KBM-7 (cell line): ENCODE measurements around the gene TDP1.

Source experiments
- DNase-seq: peaks from one replicate; pipeline ENCODE4 v3.0.0-alpha.2; 2015
- in situ Hi-C: fragments of 300-500 bp; cut with MboI; formaldehyde crosslinking; loops from 2 replicates; pipeline ENCODE4 v1.14.3; 2020; ENCODE audit warnings: low sequenced_read_pairs, low pct_unique_long_range_greater_than_20kb, mixed read lengths

Gene TDP1

DNA sequence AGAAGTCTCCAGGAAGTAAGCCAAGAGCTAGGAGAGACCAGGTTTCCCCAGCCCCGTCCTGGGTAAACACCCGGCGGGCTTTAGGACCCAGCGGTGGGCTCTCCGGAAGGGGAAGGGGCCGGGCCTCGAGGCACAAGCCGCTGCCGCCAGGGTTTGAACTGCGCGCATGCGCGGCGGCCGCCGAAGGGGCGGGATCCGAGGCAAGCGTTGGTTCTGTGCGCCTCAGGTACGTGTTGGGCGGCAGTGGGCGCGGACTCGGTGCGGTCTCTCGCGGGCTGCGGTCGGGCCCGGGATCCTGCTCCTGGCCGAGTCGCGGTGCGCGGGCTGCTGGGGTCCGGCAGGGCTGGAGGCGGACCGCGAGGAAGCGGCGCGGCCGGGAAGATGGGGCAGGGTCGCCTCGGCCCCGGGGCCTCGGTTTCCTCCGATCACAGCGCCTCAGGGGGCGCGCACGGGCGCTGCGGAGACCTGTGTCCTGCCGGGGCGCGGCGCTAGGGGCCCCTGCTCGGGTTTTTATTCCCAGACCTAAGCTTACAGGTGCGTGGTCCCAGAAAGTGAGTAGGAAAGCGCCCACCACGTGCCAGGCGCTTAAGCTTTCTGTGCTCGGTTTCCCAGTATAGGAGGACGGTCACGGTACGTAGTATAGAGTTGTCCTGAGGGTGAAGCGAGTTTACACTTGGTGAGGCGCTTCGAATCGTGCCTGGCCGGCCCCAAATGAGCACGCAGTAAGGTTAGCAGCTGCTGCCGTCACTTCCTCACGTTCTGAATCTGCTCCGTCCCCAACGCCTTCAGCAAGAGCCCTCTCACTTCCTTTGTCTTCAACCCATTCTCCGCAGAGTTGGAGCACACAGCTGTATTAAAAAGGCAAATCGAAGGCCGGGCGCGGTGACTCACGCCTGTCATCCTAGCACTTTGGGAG lies at the start of gene TDP1:
TDP1 (plus strand) TSS at position 183 of the 916 bp plus-strand sequence. CDS start 7,188 bp downstream, outside the sequence.
- in situ Hi-C loops, result no loop called here
- peak; percentile 95 for DNase-seq

DNA sequence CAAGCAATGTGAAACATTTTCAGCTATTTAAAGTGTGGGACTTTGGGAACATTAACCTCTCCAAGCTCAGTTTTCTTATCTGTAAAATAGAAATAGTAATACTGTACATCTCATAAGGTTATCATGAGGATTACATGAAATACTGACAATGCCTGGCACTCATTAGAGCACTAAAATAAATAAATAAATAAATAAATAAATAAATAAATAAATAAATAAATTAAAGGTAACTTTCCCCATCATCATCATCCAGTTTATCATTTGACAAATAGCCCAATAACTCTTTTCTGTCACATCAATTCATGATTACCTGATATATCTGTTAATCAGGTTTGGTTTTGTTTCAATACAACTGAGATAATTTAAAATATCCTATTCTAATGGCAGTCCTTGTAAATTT lies 49.7 kb upstream of the TDP1 start:
- in situ Hi-C loops, result loop anchor here (25.0 kb wide), 1 partner anchor 869 kb away; no protein-coding TSS in a partner anchor
- DNase-seq, result no peak

DNA sequence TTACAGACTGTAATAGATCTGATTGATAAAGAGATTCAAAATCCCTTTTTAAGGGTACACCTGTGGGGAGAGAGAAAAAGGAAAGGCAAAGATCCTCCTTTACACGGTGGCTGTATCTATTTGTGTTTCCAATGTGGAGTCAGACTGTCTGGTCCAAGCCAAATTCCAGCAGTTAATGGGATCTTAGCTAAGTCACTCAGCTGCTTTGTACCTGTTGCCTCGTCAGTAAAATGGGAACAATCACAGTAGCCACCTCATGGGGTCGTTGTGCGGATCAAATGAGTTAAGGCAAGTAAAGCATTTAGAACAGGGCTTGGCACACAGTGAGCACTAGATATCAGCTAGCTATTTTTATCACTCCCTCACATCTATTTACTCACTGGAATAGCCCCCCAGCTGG lies 48.1 kb upstream of the TDP1 start:
- DNase-seq, result no peak
- in situ Hi-C loops, result loop anchor here (25.0 kb wide), 1 partner anchor 870 kb away; no protein-coding TSS in a partner anchor

DNA sequence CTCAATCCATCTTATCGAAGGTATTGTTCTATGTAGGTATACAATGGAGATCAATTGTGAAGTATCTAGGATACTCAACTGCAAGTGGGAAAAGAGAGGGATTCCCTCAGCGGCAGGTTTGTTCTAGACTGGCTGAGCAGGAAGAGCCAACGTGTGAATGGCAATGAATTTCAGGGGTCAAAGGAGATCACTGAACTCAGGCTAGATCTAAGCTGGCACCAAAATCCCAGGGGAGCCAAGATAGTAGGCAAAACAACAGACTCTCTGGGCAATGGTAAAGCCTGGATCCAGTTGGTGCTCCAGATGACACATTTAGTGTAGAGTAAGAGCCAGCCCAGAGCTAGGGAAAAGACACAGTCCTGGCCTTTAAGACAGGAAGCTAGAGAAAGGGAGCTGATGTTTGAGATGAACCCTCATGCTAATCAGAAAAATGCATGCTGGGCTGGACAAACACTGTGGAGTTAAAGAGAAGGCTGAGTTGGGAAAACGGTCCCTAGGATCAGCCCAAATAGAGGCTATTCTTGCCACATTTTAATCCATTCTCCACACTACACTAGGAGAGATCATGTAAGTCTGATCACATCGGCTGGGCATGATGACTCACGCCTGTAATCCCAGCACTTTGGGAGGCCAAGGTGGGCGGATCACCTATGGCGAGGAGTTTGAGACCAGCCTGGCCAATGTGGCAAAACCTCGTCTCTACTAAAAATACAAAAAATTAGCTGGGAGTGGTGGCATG lies 46.8 kb upstream of the TDP1 start:
- in situ Hi-C loops, result loop anchor here (25.0 kb wide), 1 partner anchor 872 kb away; no protein-coding TSS in a partner anchor
- no peak for DNase-seq

DNA sequence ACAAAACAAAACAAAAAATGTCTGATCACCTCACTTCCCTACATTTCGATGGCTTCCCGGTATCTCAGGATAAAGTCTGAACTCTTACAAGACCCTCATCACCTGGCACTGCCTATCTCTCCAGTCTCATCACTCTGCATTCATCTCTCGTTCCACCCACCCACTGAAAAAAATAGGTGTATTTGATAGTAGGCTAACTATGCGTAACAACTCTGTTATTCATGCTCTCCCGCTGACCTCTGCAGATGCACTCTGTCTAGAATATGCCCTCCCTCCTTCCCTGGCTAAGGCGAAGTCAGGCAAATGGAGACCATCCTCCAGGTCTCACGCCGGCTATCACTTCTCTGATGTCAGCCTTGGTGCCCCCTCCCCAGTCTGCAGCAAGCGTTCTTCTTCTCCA lies 46.1 kb upstream of the TDP1 start:
- in situ Hi-C loops, result loop anchor here (25.0 kb wide), 1 partner anchor 872 kb away; no protein-coding TSS in a partner anchor

DNA sequence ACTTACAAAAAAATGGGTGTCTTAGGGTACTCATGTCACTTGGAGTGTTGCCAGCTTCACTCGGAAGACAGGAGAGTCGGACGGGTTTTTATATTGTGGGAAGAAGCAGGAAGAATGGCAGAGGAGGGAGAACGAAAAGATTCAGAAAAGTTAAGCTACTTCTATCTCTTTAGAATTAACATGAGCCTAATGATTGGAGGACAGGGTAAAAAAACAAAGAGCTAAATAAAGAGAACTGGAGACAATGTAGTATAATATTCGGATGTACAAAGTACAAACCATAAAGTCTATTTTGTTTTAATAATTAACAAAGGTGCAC lies 45.1 kb upstream of the TDP1 start:
- DNase-seq, result no peak
- in situ Hi-C loops, result loop anchor here (25.0 kb wide), 1 partner anchor 873 kb away; no protein-coding TSS in a partner anchor

More for the DNA sequence above, 46.1 kb upstream of the TDP1 start:
- no peak for DNase-seq

DNA sequence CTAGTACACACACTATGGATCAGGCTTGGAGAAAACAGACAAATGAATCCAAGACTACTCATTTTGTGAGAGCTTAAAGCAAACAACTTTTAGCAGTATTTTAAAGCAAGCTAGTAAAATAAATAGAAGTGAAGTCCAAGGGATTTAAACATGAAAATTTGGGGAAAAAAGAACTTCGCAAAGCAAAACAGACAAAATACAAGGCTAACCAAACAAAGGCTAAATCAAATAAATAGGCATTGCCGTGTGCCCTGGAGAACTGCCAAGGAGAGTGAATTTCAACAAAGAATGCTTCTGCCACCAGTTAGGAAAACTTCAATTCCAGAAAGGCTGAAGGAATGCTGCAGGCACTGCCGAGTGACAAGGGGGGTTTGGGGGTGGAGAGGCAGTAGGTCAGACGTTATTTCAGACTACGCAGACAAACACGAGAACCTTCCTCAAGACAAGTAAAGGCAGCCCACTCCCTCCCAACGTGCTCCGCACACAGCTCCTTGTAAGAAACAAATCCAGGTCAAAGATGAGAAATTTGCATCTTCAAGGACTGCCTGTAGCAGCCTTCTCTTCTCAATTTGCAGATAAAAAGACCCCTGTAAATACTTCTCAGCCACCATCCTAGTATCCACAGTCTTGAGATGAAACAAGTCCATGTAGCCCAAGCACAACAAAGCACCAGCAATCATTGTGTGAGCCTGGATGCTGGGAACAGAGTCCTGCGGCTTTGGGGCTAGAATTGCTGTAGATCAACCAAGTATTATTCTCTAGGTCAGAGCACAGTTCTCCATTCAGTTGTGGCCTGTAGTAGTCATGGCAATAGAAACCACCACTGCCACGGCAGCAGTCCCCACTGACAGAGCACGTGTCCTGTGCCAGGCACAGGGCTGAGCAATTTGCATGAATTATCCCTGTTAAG lies 44.5 kb upstream of the TDP1 start:
- in situ Hi-C loops, result loop anchor here (25.0 kb wide), 1 partner anchor 874 kb away; no protein-coding TSS in a partner anchor
- DNase-seq, result no peak

DNA sequence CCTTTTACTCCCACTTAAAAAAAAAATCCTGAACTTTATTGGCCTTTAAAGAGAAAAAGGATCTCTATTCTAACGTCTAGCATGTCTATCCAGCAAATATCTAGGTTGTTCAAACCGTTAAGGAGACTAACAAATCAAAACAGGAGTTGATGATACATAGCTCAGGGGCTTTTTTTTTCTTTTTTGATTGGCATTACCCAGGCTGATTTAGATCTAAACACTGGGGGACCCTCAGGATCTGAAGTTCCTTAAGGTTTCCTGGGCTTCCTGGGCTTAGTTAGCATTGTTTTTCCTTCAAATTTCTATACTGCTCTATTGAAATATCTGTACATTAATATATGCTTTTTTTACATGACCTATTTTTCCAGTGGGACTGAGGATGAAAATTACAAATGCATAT lies 43.5 kb upstream of the TDP1 start:
- in situ Hi-C loops, result loop anchor here (25.0 kb wide), 1 partner anchor 875 kb away; no protein-coding TSS in a partner anchor
- no peak for DNase-seq

DNA sequence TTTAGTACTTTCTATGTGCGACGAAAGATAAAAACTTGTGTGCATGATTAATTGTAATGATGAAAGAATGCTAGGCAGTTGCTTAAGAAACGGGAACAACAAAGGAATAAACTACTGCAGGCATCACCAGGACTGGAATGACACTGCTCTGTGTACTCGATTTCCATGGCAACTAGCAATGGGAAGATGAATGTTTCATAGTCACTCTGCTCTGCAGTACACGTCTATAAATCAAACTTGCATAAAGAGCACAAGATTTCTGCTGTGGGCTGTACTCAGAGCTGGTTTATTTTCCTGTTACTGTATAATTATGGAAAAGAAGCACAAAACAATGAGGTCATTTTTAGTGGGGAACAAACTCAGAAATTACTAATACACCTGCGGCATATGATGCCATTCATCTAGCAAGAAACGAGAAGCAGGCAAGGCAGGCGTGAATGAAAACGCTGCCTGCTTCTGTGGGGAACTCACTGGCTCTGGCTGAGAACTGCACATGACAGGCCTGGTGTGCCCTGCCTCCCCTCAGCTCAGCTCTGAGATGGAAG lies 43.0 kb upstream of the TDP1 start:
- in situ Hi-C loops, result loop anchor here (25.0 kb wide), 1 partner anchor 875 kb away; no protein-coding TSS in a partner anchor
- DNase-seq, result peak; percentile 12

DNA sequence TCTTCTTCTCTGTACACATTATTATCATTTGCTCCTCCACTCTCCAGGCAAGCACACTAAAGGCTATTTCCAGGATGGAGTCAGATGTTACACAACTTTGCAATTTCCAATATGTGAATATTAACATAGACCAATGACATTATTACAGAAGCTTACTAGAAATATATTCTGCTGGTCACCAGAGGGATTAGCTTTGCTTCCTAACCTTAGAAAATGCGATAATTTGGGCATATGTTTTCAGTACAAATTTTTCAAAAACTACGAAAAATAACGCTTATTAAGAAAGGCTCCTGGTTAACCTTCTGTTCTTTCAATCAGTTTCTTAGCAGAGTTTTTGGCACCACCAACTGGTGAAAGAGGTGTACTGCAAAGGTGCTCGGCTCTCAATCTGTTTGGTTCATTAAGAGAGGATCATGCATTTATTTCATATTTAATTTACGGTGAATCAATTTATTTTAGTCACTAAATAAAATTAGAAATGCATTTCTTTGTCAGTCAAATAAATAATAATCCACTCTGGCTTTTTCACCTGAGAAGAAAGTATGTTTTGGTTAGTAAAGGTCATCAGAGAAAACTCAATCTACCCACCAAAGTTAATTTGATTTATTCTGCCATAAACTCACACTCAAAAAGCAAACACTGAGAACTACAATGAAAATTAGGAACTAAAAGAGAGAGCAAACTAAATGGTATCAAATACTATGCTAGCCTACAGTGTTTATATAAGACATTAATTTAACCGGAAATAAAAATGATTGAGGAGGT lies 40.4 kb upstream of the TDP1 start:
- in situ Hi-C loops, result loop anchor here (25.0 kb wide), 1 partner anchor 878 kb away; no protein-coding TSS in a partner anchor
- peak; percentile 80 for DNase-seq

DNA sequence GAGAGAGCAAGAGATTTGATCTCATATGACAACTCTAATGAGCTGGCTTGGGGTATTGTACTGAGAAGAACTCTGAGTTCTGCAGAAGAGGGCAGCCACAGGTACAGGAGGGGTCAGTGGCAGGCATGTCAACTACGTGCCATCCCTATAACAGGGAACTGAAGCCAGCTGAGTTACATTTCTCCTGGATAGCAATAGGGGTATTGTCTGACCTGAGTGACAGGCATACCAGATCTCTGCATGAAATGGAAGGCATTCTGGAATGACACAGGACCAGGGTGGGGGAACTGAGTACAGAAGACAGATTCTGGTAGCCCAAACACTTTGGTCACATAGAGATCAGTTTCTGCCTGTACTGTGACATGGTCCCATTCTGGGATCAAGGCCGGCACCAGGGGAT lies 37.0 kb upstream of the TDP1 start:
- in situ Hi-C loops, result loop anchor here (25.0 kb wide), 1 partner anchor 881 kb away; no protein-coding TSS in a partner anchor
- no peak for DNase-seq

DNA sequence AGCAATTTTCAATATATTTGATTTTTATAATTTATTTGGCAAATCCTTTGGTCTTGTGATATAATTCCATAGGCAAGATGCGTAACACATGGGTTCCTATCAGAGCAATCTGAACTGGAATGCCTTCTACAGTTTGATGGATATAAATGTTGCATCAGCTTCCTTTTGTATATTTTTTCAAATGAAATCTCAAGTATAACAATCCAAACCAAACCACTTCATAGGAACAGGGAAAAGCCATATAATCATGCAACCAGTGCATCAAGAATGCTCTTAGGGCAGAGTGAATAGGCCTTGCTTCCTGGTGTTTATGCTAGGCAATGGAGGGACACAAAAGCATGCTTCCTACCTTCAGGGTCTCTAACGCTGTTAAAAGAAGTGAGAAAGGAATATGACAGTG lies 35.7 kb upstream of the TDP1 start:
- DNase-seq, result no peak
- in situ Hi-C loops, result loop anchor here (25.0 kb wide), 1 partner anchor 883 kb away; no protein-coding TSS in a partner anchor

DNA sequence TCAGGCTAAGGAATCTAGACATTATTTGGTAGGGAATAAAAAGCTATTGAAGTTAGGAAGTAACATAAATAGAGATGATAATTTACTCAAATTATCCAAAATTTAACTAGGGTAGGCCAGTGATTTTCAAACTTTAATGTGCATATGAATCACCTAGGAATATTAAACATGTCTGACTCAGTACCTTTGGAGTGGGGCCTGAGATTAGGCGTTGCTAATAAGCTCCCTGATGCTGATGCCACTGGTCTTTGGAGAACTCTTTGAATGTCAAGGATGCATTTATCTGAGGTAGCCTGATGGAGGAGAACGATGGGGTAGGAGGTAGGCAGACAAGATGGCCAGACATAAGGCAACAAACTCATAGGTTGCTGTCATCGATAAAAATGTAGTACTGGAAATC lies 34.4 kb upstream of the TDP1 start:
- in situ Hi-C loops, result loop anchor here (25.0 kb wide), 1 partner anchor 884 kb away; no protein-coding TSS in a partner anchor
- DNase-seq, result no peak

DNA sequence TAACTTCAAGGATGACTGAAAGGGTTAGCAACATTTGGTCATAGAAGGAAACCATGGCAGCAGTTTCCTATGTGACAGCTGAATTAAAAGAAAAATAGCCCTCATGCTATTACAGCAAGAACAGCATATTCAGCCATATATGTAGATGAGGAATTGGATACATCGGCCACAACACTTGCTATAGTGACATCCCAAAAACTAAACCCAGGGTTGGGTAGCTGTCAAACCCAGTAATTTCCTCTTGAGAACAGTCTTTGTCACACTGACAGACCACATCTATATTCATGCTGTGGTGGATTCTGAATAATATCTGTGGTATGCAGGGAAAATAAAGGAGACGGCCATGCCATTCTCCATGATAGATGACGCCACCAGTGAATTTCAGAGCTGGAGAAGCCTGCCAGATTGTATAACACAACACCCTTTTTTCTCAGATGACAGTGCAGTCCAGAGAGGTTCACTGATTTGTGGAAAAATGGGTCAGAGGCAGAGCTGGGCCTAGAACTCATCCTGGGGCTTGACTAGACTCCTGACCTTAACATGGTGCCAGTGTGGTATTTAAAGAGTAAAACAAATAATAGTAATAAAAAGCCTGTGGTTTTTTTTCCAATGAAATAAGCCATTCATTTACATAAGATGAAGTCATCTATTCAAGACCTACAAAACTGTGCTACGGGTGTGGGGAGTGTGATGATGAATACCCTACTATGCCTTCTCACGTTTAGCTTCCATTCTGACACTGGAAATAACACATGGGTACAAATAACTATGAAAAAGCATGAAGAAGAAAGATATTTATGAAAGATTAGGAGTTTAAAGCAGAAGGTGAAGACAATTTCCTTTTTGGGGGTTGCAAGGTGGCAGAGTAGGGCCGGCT lies 33.5 kb upstream of the TDP1 start:
- no peak for DNase-seq

DNA sequence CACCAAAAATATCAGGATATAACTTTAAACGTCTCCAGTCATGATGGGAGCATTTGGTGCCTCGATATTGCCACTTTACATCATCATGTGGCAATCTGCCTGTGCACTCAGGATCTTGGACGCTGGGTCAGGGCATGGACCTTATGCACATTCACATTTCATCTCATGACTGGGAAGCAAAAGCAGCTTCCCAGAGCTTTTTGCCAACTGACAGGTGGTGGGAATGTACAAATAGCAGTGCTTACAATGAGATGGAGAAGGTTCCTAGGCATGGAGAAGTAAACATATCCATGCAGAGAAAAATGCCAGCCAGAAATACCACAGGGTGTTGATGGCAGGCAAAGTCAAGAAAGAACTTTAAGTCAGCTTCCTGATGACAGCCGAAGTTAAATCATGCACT lies 31.5 kb upstream of the TDP1 start:
- in situ Hi-C loops, result loop anchor here (25.0 kb wide), 1 partner anchor 887 kb away; no protein-coding TSS in a partner anchor
- DNase-seq, result no peak

More for the DNA sequence above, 33.5 kb upstream of the TDP1 start:
- in situ Hi-C loops, result loop anchor here (25.0 kb wide), 1 partner anchor 885 kb away; no protein-coding TSS in a partner anchor

DNA sequence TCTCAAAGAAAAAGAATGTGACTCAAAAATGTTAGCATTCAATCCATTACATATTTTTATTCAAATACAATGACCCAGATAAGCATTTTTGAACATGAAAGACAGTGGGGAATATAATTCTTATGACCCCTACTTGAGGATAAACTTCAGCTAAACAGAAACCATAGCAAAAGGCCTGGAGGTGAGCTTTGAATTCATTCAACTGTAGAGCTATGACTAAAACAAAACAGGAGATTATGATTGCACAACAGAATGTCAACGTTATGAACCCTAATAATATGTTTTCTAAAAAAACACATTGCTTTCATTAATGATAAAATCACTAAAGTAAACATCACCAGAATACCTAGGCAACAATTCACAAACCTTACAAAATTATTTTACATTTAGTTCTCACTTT lies 29.0 kb upstream of the TDP1 start:
- in situ Hi-C loops, result no loop called here

More for the DNA sequence above, 29.0 kb upstream of the TDP1 start:
- no peak for DNase-seq
